Mesenchymal stem cell (in vitro differentiated cells and primary cell): ENCODE results near the gene NFATC2.

ENCODE experiments used
- DNase-seq: peaks from one replicate; pipeline ENCODE4 v3.0.0-alpha.2; 2013
- H2AFZ ChIP-seq: one replicate; pipeline ENCODE4 v1.6.1; 2013; ENCODE audit warnings: low read depth, mild to moderate bottlenecking, control low read depth, inconsistent platforms, low read length, moderate library complexity
- H2AK5ac ChIP-seq: 2 replicates; pipeline ENCODE4 v1.6.1; 2013; ENCODE audit warnings: low read length, moderate library complexity, mild to moderate bottlenecking, inconsistent platforms; ENCODE audit not compliant: severe bottlenecking
- H2BK120ac ChIP-seq: one replicate; pipeline ENCODE4 v1.6.1; 2013; ENCODE audit warnings: low read depth, mild to moderate bottlenecking, inconsistent platforms, low read length, moderate library complexity
- H2BK12ac ChIP-seq, 2 experiments: one replicate each; pipeline ENCODE4 v1.6.1; 2013; ENCODE audit warnings: inconsistent platforms in 2 of 2, low read length in 2 of 2, mild to moderate bottlenecking in 2 of 2, moderate library complexity in 2 of 2, control low read depth in 1 of 2
- H2BK15ac ChIP-seq: one replicate; pipeline ENCODE4 v1.6.1; 2013; ENCODE audit warnings: mild to moderate bottlenecking, low read depth, inconsistent platforms; ENCODE audit not compliant: poor library complexity, severe bottlenecking
- H2BK5ac ChIP-seq: 2 replicates; pipeline ENCODE4 v1.6.1; 2013; ENCODE audit warnings: low read depth, mild to moderate bottlenecking, low read length, control low read depth, inconsistent platforms; ENCODE audit not compliant: poor library complexity, severe bottlenecking
- H3K14ac ChIP-seq, 2 experiments: one replicate each; pipeline ENCODE4 v1.6.1; 2013; ENCODE audit warnings: inconsistent platforms in 2 of 2, low read length in 2 of 2, control low read depth in 1 of 2, mild to moderate bottlenecking in 1 of 2, moderate library complexity in 1 of 2
- H3K18ac ChIP-seq, 2 experiments: one replicate each; pipeline ENCODE4 v1.6.1; 2013; ENCODE audit warnings: inconsistent platforms in 2 of 2, low read length in 2 of 2, control low read depth in 1 of 2, low read depth in 1 of 2, mild to moderate bottlenecking in 1 of 2
- H3K23ac ChIP-seq, 2 experiments: one replicate each; pipeline ENCODE4 v1.6.1; 2013; ENCODE audit warnings: inconsistent platforms in 2 of 2, low read length in 2 of 2, mild to moderate bottlenecking in 2 of 2, moderate library complexity in 2 of 2, control low read depth in 1 of 2
- H3K27ac ChIP-seq: 2 replicates; pipeline ENCODE4 v1.5.1; 2013; ENCODE audit warnings: mild to moderate bottlenecking, moderate library complexity, low read length, control low read depth, inconsistent platforms; ENCODE audit not compliant: poor library complexity, severe bottlenecking
- H3K27me3 ChIP-seq, 2 experiments: 2 replicates each; pipeline versions ENCODE4 v1.6.1 to v1.7.0; 2013; ENCODE audit warnings: low read length in 2 of 2, mild to moderate bottlenecking in 2 of 2, moderate library complexity in 2 of 2, control low read depth in 1 of 2, inconsistent platforms in 1 of 2; ENCODE audit not compliant: control insufficient read depth in 1 of 2, insufficient read depth in 1 of 2
- H3K36me3 ChIP-seq, 2 experiments: 2 replicates each; pipeline versions ENCODE4 v1.6.1 to v1.7.0; 2013; ENCODE audit warnings: low read length in 2 of 2, control low read depth in 1 of 2, inconsistent platforms in 1 of 2, low read depth in 1 of 2, mild to moderate bottlenecking in 1 of 2; ENCODE audit not compliant: insufficient read depth in 2 of 2, control insufficient read depth in 1 of 2
- H3K4ac ChIP-seq, 2 experiments: one replicate each; pipeline ENCODE4 v1.6.1; 2013; ENCODE audit warnings: inconsistent platforms in 2 of 2, low read length in 2 of 2, mild to moderate bottlenecking in 2 of 2, moderate library complexity in 2 of 2, control low read depth in 1 of 2, low read depth in 1 of 2
- H3K4me1 ChIP-seq: 2 replicates; pipeline ENCODE4 v1.6.1; 2013; ENCODE audit warnings: low read depth, low read length, control low read depth; ENCODE audit not compliant: control insufficient read depth, insufficient read depth
- H3K4me2 ChIP-seq: 2 replicates; pipeline ENCODE4 v1.6.1; 2013; ENCODE audit warnings: low read length, mild to moderate bottlenecking, inconsistent platforms; ENCODE audit not compliant: poor library complexity, severe bottlenecking
- H3K4me3 ChIP-seq, 2 experiments: 2 replicates each; pipeline versions ENCODE4 v1.5.1 to v1.7.0; 2013; ENCODE audit warnings: low read length in 2 of 2, mild to moderate bottlenecking in 2 of 2, control low read depth in 1 of 2, low read depth in 1 of 2; ENCODE audit not compliant: insufficient read depth in 1 of 2
- H3K79me1 ChIP-seq: replicated peaks from 2 replicates; pipeline ENCODE4 v1.6.1; 2013; ENCODE audit warnings: mild to moderate bottlenecking, control low read depth, low read length, inconsistent platforms; ENCODE audit not compliant: poor library complexity, severe bottlenecking
- H3K9ac ChIP-seq: 2 replicates; pipeline ENCODE4 v1.7.0; 2013; ENCODE audit warnings: mild to moderate bottlenecking, low read length, moderate library complexity
- H3K9me3 ChIP-seq: 2 replicates; pipeline ENCODE4 v1.7.0; 2013; ENCODE audit warnings: mild to moderate bottlenecking, low read length; ENCODE audit not compliant: control insufficient read depth
- H4K8ac ChIP-seq: one replicate; pipeline ENCODE4 v1.6.1; 2013; ENCODE audit warnings: inconsistent platforms, mild to moderate bottlenecking, low read length, moderate library complexity
- H4K91ac ChIP-seq: one replicate; pipeline ENCODE4 v1.6.1; 2013; ENCODE audit warnings: mild to moderate bottlenecking, low read length, inconsistent platforms
- WGBS: methylation state at CpG from one replicate; pipeline ENCODE4 v1.1.7; 2013; ENCODE audit warnings: mixed read lengths; 5-methylcytosine and 5-hydroxymethylcytosine counted together

NFATC2 gene

DNA sequence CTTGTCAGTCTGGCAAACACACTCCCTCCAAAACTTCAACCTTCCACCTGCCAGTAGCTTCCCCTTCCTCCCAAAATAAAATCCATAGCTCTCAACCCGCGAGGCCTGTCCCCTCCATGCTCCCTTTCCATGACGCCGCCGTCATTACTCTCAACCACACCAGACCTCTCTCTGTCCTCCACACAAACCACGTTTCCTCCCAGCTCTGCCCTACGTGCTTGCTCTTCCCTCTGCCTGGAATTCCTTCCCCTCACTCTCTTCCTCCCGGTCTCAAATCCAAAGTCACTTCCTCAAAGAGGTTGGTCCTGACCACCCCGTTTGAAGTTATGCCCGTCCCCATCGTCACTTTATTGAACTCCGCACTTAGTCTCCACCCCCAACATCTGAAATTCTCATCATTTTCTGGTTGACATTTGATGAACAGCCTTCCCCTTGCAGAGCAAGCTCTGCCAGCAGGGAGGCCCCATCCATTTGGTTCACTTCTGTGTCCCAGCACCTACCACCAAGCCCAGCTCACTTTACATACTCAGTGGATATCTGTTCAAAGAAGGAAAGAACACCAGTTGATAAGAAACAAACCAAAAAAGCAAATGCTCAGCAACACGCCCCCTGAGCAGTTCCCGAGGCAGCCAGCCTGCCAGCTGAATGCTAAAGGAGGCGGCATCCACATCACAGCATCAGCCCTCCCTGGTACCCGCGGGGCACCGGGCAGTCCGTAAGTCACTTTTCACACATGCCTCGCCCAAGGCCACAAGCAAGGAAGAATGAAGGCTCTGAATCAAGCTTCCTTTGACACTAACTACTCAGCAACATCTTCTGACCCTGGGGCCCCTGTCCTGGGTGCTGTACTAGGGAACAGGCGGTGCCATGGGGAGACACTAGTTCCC lies 125.0 kb downstream of the NFATC2 start:
- no peaks in the 10 kb centered on the region for H3K9me3 ChIP-seq
- H2AFZ ChIP-seq = no peak overlapping the region
- WGBS = 90% methylated on average over 21 of the region's 21 CpGs
- H4K8ac ChIP-seq = no peak overlapping the region
- no peaks in the 10 kb centered on the region for H3K36me3 ChIP-seq
- H2BK5ac ChIP-seq = no peak overlapping the region
- no peak overlapping the region for H3K14ac ChIP-seq
- H2BK12ac ChIP-seq = peak overlapping the region in 1 of 2 experiments; percentile 25
- peaks cover 5% of the 10 kb centered on the region for H3K4me1 ChIP-seq
- H3K9ac ChIP-seq = no peak overlapping the region
- H4K91ac ChIP-seq = no peak overlapping the region
- DNase-seq = no peak
- H2AK5ac ChIP-seq = no peak overlapping the region
- H3K27ac ChIP-seq = no peak overlapping the region
- no peak overlapping the region for H3K4ac ChIP-seq
- no peak overlapping the region for H2BK120ac ChIP-seq
- H3K4me3 ChIP-seq = no peak overlapping the region
- no peak overlapping the region for H3K18ac ChIP-seq
- no peaks in the 10 kb centered on the region for H3K79me1 ChIP-seq
- no peak overlapping the region for H2BK15ac ChIP-seq
- H3K4me2 ChIP-seq = no peak overlapping the region
- peaks cover 2 to 4% of the 10 kb centered on the region in 2 experiments for H3K27me3 ChIP-seq
- no peak overlapping the region for H3K23ac ChIP-seq

- Histone ChIP-seq H2BK5ac (no peak overlapping the region), H4K8ac (no peak overlapping the region), H2AK5ac (no peak overlapping the region), H3K9me3 (no peaks in the 10 kb centered on the region), H2BK15ac (no peak overlapping the region), H4K91ac (no peak overlapping the region), H3K4ac (no peak overlapping the region), H3K14ac (no peak overlapping the region), H3K4me1 (peaks cover 10% of the 10 kb centered on the region), H3K9ac (no peak overlapping the region), H3K27ac (no peak overlapping the region), H2BK120ac (no peak overlapping the region), H3K27me3 (peaks cover 0 to 2% of the 10 kb centered on the region in 2 experiments), H3K18ac (no peak overlapping the region), H3K23ac (no peak overlapping the region), H3K4me3 (no peak overlapping the region), H3K79me1 (no peaks in the 10 kb centered on the region), H3K36me3 (no peaks in the 10 kb centered on the region), H2AFZ (no peak overlapping the region), H2BK12ac (no peak overlapping the region), H3K4me2 (no peak overlapping the region)
- 91% methylated on average over 6 of the region's 6 CpGs for WGBS
- DNase-seq = no peak
Measured at GRCh38 chr20:51416532-51417249, 125.8 kb downstream of the NFATC2 start.

- no peak overlapping the region for H2AK5ac ChIP-seq
- no peak overlapping the region for H2AFZ ChIP-seq
- H3K14ac ChIP-seq = no peak overlapping the region
- no peak overlapping the region for H2BK15ac ChIP-seq
- H3K27me3 ChIP-seq = peaks cover 0 to 2% of the 10 kb centered on the region in 2 experiments
- H4K8ac ChIP-seq = no peak overlapping the region
- DNase-seq = no peak
- no peak overlapping the region for H3K4me3 ChIP-seq
- H3K4me1 ChIP-seq = peaks cover 10% of the 10 kb centered on the region
- H3K4me2 ChIP-seq = no peak overlapping the region
- H3K9ac ChIP-seq = no peak overlapping the region
- H3K18ac ChIP-seq = no peak overlapping the region
- H2BK5ac ChIP-seq = no peak overlapping the region
- no peaks in the 10 kb centered on the region for H3K9me3 ChIP-seq
- H3K4ac ChIP-seq = no peak overlapping the region
- H4K91ac ChIP-seq = no peak overlapping the region
- H3K23ac ChIP-seq = no peak overlapping the region
- H3K27ac ChIP-seq = no peak overlapping the region
- WGBS = 81% methylated on average over 3 of the region's 5 CpGs
- H3K79me1 ChIP-seq = no peaks in the 10 kb centered on the region
- no peak overlapping the region for H2BK120ac ChIP-seq
- no peaks in the 10 kb centered on the region for H3K36me3 ChIP-seq
- no peak overlapping the region for H2BK12ac ChIP-seq
Measured at GRCh38 chr20:51413857-51414256, 128.7 kb downstream of the NFATC2 start.

DNA sequence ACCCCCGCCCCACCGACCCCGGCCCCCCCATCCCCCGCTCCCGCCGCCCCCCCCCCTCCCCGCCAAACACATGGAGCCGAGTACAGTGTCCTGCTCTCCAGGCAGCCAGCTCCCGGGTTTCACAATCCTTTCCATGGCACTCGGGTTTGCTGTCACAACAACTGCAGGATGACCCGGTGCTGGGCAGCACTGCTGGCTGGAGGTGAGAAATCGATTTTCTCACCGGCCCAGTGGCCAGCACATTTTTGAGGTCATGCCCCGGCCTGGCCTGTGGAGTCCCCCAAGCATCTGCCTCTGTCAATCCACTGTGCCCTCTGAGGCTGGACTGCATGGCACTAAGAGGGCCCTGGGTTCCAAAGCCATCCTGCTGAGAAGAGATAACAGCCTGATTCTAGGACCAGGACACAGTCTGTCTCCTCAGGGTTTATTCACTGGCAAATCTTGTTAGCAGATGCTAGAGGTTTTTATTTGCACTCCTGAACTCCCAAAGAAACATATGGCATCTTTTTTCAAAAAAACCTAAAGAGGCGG lies 129.5 kb downstream of the NFATC2 start:
- Histone ChIP-seq H2BK5ac (no peak overlapping the region), H3K36me3 (no peaks in the 10 kb centered on the region), H2BK12ac (peak overlapping the region in 1 of 2 experiments; percentile 93), H3K9me3 (no peaks in the 10 kb centered on the region), H4K8ac (peak overlapping the region; percentile 43), H4K91ac (no peak overlapping the region), H3K4me3 (no peak overlapping the region), H3K27me3 (peaks cover 0 to 2% of the 10 kb centered on the region in 2 experiments), H3K4me2 (no peak overlapping the region), H3K9ac (peak overlapping the region; percentile 25), H3K23ac (no peak overlapping the region), H3K4ac (peak overlapping the region; percentile 9 to 37), H3K79me1 (no peaks in the 10 kb centered on the region), H3K27ac (no peak overlapping the region), H3K4me1 (peaks cover 10% of the 10 kb centered on the region), H3K18ac (peak overlapping the region in 1 of 2 experiments; percentile 83), H2BK120ac (no peak overlapping the region), H3K14ac (no peak overlapping the region), H2AK5ac (no peak overlapping the region), H2AFZ (no peak overlapping the region), H2BK15ac (no peak overlapping the region)
- 36% methylated on average over 8 of the region's 15 CpGs for WGBS
- peak; percentile 70 for DNase-seq
